ENCODE data around the gene HSBP1L1. TPM values are rescaled to one million over a fixed set of nuclear protein-coding genes. Genes with fewer than 3 reads are reported as not detected.

HSBP1L1 gene
- total and polyA plus RNA-seq, 2 donors (not counting 3 experiments of a cell fraction or from before 2014, with no cell fraction given) = 5.2 to 7.1 TPM

GRCh38 chr18:79951545-79952455 lies 12.6 kb upstream of the HSBP1L1 start, which contains the start of gene SLC66A2:
TSS of gene SLC66A2 (minus strand) at chr18:79951653. CDS start at chr18:79950926, 727 bp downstream.
- CTCF ChIA-PET = interaction anchor here (1.0 to 1.8 kb wide), 3 partner anchors 10 to 57 kb away, joined by 3 to 6 read pairs (median 4); no protein-coding TSS in a partner anchor

More at GRCh38 chr18:79951545-79952455, 12.6 kb upstream of the HSBP1L1 start, which contains the start of gene SLC66A2:
- FAIRE-seq (peak; percentile 78), DNase-seq (ENCODE audit: low read depth, low spot score) (peak; percentile 78)
- Histone ChIP-seq H3K79me2 (ENCODE audit: control insufficient read depth, insufficient read depth, low read length) (peaks cover 15% of the 10 kb centered on the region), H3K4me3 (replicated peaks in 1 of 3; ENCODE audit: insufficient read depth in 1 of 3, low read depth in 1 of 3, low read length in 3 of 3) (peak within 1 kb of the TSS; percentile 50 to 96 (median 71)), H3K36me3 (ENCODE audit: control insufficient read depth in 2 of 2, extremely low read depth in 1 of 2, insufficient read depth in 2 of 2, low read length in 2 of 2) (no peaks in the 10 kb centered on the region), H3K27me3 (ENCODE audit: control insufficient read depth in 2 of 2, insufficient read depth in 2 of 2, low read length in 2 of 2) (no peaks in the 10 kb centered on the region), H3K4me2 (ENCODE audit: insufficient read depth, low read length) (peak within 1 kb of the TSS; percentile 76), H3K9ac (replicated peaks; ENCODE audit: extremely low read depth, insufficient read depth, low read length) (peak within 1 kb of the TSS; percentile 59), H3K9me3 (replicated peaks; ENCODE audit: control insufficient read depth, insufficient read depth, low read length) (no peaks in the 10 kb centered on the region), H2AFZ (ENCODE audit: low read depth, low read length) (peak within 1 kb of the TSS; percentile 93), H3K27ac (ENCODE audit: insufficient read depth, low read depth, low read length) (peak within 1 kb of the TSS; percentile 4), H3K9me1 (replicated peaks; ENCODE audit: control insufficient read depth, extremely low read depth, insufficient read depth, low read length) (no peaks in the 10 kb centered on the region), H3K4me1 (ENCODE audit: control insufficient read depth, extremely low read depth, insufficient read depth, low read length) (peaks cover 5% of the 10 kb centered on the region), H4K20me1 (replicated peaks; ENCODE audit: control insufficient read depth, extremely low read depth, insufficient read depth, low read length) (no peaks in the 10 kb centered on the region)
- dilution Hi-C loops (cut with MboI; ENCODE audit: extremely low pct_ligation_motif_present, low sequenced_read_pairs) (no loop called here), intact Hi-C loops (cut with micrococcal nuclease) (loop anchor here (1.0 to 10.0 kb wide), 4 partner anchors 13 to 274 kb away; partner anchors contain the start of genes CTDP1, HSBP1L1, KCNG2 and TXNL4A)
- POLR2A ChIA-PET = interaction anchor here (0.6 kb wide), 1 partner anchor 10 kb away, joined by 4 read pairs; no protein-coding TSS in a partner anchor
- no TSS peak for BruUV-seq (replicated peaks)
- no peak for TF ChIP-seq FOS (IDR thresholded peaks at IDR 0.05; ENCODE audit: borderline replicate concordance, insufficient read depth, low read length)
- no peak for TF ChIP-seq MYC (IDR thresholded peaks at IDR 0.05; ENCODE audit: low read depth, low read length)
- TF ChIP-seq POLR2AphosphoS5 (IDR thresholded peaks at IDR 0.05; ENCODE audit: insufficient read depth, low read depth, low read length) = peak; percentile 59
- peak in 1 of 2 donors; percentile 7 for TF ChIP-seq CTCF (IDR thresholded peaks at IDR 0.05; ENCODE audit: extremely low read depth in 1 of 2, insufficient read depth in 1 of 2, low read depth in 1 of 2, low read length in 2 of 2)
- TF ChIP-seq POLR2A (IDR thresholded peaks at IDR 0.05; ENCODE audit: low read depth, low read length) = peak; percentile 43
